Mammary epithelial cell (primary cell): ENCODE data around the gene MAX.

Experiments used
- CTCF ChIP-seq, 2 donors: IDR thresholded peaks in 1 of 2; conservative IDR thresholded peaks in 1 of 2; 2 replicates each; pipeline ENCODE4 v1.5.1; 2011 to 2012; ENCODE audit warnings: inconsistent platforms in 2 of 2, low read length in 2 of 2, mild to moderate bottlenecking in 2 of 2, control low read depth in 1 of 2, low read depth in 1 of 2; ENCODE audit not compliant: insufficient read depth in 1 of 2; ENCODE audit errors: extremely low read depth in 1 of 2
- EZH2 ChIP-seq: IDR thresholded peaks from 2 replicates; pipeline ENCODE4 v1.6.1; 2012; ENCODE audit warnings: low read length, inconsistent platforms, borderline replicate concordance

- TF ChIP-seq CTCF (conservative IDR thresholded peaks at IDR 0.05 in 1 of 2, IDR thresholded peaks at IDR 0.05 in 1 of 2; ENCODE audit: extremely low read depth in 1 of 2, insufficient read depth in 1 of 2, low read depth in 1 of 2, low read length in 2 of 2) (no peak), EZH2 (no peak)
Observed at GRCh38 chr14:65101631-65102440, 481 bp downstream of the MAX start.
